Osteoblast (primary cell): ENCODE results near the gene ARMC12. TPM values are rescaled to one million over a fixed set of nuclear protein-coding genes. Genes with fewer than 3 reads are reported as not detected.
A peak's percentile ranks its signal among the peaks of the same experiment; 100 is the strongest.

Experiments used
- DNase-seq: peaks from one replicate; pipeline ENCODE4 v3.0.0; 2011; ENCODE audit warnings: low spot score, mixed read lengths; ENCODE audit not compliant: insufficient read length; ENCODE audit errors: missing footprints
- H2AFZ ChIP-seq: 2 replicates; pipeline ENCODE4 v1.6.0; 2011; ENCODE audit warnings: mild to moderate bottlenecking, low read length
- H3K27ac ChIP-seq: 2 replicates; pipeline ENCODE4 v1.5.1; 2011; ENCODE audit warnings: mild to moderate bottlenecking, low read depth, low read length, moderate library complexity
- H3K27me3 ChIP-seq: 2 replicates; pipeline ENCODE4 v1.6.0; 2012; ENCODE audit warnings: mild to moderate bottlenecking, control low read depth, inconsistent platforms, low read length, moderate library complexity; ENCODE audit not compliant: insufficient read depth
- H3K36me3 ChIP-seq: 2 replicates; pipeline ENCODE4 v1.5.1; 2011; ENCODE audit warnings: mild to moderate bottlenecking, low read length, control low read depth, moderate library complexity; ENCODE audit not compliant: insufficient read depth
- H3K4me1 ChIP-seq: 2 replicates; pipeline ENCODE4 v1.5.1; 2011; ENCODE audit warnings: mild to moderate bottlenecking, low read length, control low read depth, moderate library complexity; ENCODE audit not compliant: insufficient read depth
- H3K4me2 ChIP-seq: 2 replicates; pipeline ENCODE4 v1.6.0; 2011; ENCODE audit warnings: mild to moderate bottlenecking, low read length; ENCODE audit not compliant: insufficient read depth
- H3K4me3 ChIP-seq: fragments of 200-600 bp; sonication (generic); 3 replicates; pipeline ENCODE4 v1.5.1; 2012; ENCODE audit warnings: mild to moderate bottlenecking, low read length, inconsistent platforms; ENCODE audit not compliant: insufficient read depth
- H3K79me2 ChIP-seq: 2 replicates; pipeline ENCODE4 v1.6.0; 2012; ENCODE audit warnings: mild to moderate bottlenecking, low read length, control low read depth, inconsistent platforms; ENCODE audit not compliant: insufficient read depth
- H3K9me3 ChIP-seq: 2 replicates; pipeline ENCODE4 v1.5.1; 2011; ENCODE audit warnings: low read depth, low read length, control low read depth
- H4K20me1 ChIP-seq: 2 replicates; pipeline ENCODE4 v1.6.0; 2012; ENCODE audit warnings: mild to moderate bottlenecking, low read length, control low read depth; ENCODE audit not compliant: insufficient read depth
- CTCF ChIP-seq: IDR thresholded peaks from 2 replicates; pipeline ENCODE4 v1.5.1; 2011; ENCODE audit warnings: mild to moderate bottlenecking, low read depth, low read length, moderate library complexity; ENCODE audit errors: extremely low read depth
- total RNA-seq: library from RNA; depleted of rRNA; stranded (reverse); fragments of >200 nt; gene quantifications from 2 replicates; pipeline ENCODE4 v1.2.3, GENCODE V29; 2012

The ARMC12 gene
- total RNA-seq, 1 donor: 0.36 TPM

DNA sequence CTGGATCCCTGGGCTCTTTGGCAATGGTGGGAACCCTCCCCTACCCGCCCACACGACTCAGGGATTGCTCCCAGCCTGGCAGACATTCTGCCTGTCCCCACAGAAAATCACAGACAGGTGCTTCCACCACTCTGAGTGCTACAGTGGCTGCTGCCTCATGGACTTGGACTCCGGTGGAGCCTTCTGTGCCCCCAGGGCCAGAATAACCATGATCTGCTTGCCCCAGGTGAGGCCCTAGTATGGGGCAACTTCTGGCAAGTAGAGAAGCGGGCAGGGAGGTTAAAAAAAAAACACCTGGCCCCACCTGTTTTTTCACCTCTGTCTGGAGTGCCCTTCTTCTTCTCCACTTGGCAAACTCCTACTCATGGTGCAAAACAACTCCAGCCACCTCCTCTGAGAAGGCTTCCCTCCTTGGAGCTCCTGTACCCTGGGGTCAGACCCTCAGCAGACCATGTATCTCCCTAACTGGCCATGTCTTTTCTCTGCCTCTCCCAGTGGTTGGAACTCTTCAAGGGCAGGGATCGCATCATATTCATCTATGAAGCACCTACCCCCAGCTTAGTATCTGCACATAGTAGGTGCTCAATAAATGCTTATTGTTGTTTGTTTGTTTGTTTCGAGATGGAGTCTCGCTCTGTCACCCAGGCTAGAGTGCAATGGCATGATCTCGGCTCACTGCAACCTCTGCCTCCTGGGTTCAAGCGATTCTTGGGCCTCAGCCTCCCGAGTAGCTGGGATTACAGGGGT, 40.7 kb downstream of the ARMC12 start:
- H3K9me3 ChIP-seq: no peaks in the 10 kb centered on the region
- H3K4me2 ChIP-seq: no peak overlapping the region
- DNase-seq: no peak
- H3K36me3 ChIP-seq: no peaks in the 10 kb centered on the region
- no peaks in the 10 kb centered on the region for H4K20me1 ChIP-seq
- no peak overlapping the region for H3K27ac ChIP-seq
- H3K27me3 ChIP-seq: peaks cover 28% of the 10 kb centered on the region
- no peak for TF ChIP-seq CTCF
- H2AFZ ChIP-seq: no peak overlapping the region
- no peak overlapping the region for H3K4me3 ChIP-seq
- no peaks in the 10 kb centered on the region for H3K4me1 ChIP-seq
- no peaks in the 10 kb centered on the region for H3K79me2 ChIP-seq

DNA sequence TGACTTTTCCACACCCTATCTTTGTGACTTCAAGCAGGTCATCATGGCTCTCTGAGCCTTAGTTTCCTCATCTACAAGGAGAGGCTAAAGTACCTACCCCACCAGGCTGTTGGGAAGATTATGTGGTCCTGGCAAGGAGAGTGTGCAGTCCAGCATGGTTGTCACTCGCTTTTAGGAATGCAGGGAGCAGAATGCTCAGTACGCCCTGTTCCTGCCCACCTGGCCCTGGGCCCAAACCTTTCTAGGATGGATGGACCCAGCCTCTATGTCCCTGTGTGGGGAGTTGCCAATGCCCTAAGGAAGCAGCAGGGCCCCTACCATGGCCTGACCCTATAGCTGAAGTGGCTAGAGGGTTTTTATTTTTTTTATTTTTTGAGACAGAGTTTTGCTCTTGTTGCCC, 41.6 kb downstream of the ARMC12 start:
- H3K27ac ChIP-seq: no peak overlapping the region
- H3K4me1 ChIP-seq: no peaks in the 10 kb centered on the region
- no peaks in the 10 kb centered on the region for H3K79me2 ChIP-seq
- no peaks in the 10 kb centered on the region for H3K36me3 ChIP-seq
- no peak overlapping the region for H3K4me2 ChIP-seq
- H4K20me1 ChIP-seq: no peaks in the 10 kb centered on the region
- TF ChIP-seq CTCF: no peak
- H3K4me3 ChIP-seq: no peak overlapping the region
- H2AFZ ChIP-seq: no peak overlapping the region
- no peaks in the 10 kb centered on the region for H3K9me3 ChIP-seq
- H3K27me3 ChIP-seq: peaks cover 28% of the 10 kb centered on the region
- no peak for DNase-seq

DNA sequence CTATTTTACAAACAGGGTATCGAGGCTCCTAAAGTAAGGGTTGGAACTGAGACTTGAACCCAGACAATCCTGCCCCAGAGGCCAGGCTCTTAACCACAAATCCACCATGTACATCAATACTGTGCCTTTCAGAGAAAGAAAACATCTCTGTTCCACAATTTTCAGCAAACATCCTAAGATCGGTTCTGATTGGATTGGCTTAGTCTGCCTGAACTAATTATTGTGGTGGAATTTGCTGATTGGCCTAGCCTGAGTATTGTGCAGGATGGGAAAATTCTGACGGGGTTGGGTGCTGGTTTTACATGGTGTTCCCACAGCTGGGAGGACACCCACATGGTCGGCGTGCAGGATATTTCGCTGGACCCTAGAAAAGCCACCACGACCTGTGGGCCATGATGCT, 43.9 kb downstream of the ARMC12 start, which contains the start of gene CLPSL1:
Gene CLPSL1 (plus strand): TSS at position 301 of the 400 bp plus-strand sequence. CDS start 92 bp downstream, at position 393.
- no peaks in the 10 kb centered on the region for H3K36me3 ChIP-seq
- H3K79me2 ChIP-seq: no peaks in the 10 kb centered on the region
- H2AFZ ChIP-seq: no peak within 1 kb of the TSS
- no peak within 1 kb of the TSS for H3K27ac ChIP-seq
- H3K27me3 ChIP-seq: peaks cover 24% of the 10 kb centered on the region
- no peaks in the 10 kb centered on the region for H3K4me1 ChIP-seq
- H3K4me3 ChIP-seq: no peak within 1 kb of the TSS
- H3K4me2 ChIP-seq: no peak within 1 kb of the TSS
- TF ChIP-seq CTCF: no peak
- no peaks in the 10 kb centered on the region for H4K20me1 ChIP-seq
- peak; percentile 45 for DNase-seq
- H3K9me3 ChIP-seq: no peaks in the 10 kb centered on the region

- no peak for TF ChIP-seq CTCF
- Histone ChIP-seq H3K79me2 (no peaks in the 10 kb centered on the region), H3K4me1 (no peaks in the 10 kb centered on the region), H3K27me3 (peaks cover 22% of the 10 kb centered on the region), H3K36me3 (no peaks in the 10 kb centered on the region), H2AFZ (no peak overlapping the region), H3K4me2 (no peak overlapping the region), H3K4me3 (no peak overlapping the region), H3K27ac (no peak overlapping the region), H3K9me3 (no peaks in the 10 kb centered on the region), H4K20me1 (no peaks in the 10 kb centered on the region)
- DNase-seq: no peak
These were observed 44.5 kb downstream of the ARMC12 start for GRCh38 chr6:35781290-35781689.
